Endodermal cell (in vitro differentiated cells): Measurements from ENCODE around the gene RBMS1. TPM values are rescaled to one million over a fixed set of nuclear protein-coding genes. Genes with fewer than 3 reads are reported as not detected.

Experiments
- DNase-seq: peaks from one replicate; pipeline ENCODE4 v3.0.0-alpha.2; 2017
- H3K27ac ChIP-seq: 2 replicates; pipeline ENCODE4 v1.5.1; 2013; ENCODE audit warnings: mild to moderate bottlenecking, low read depth, low read length, moderate library complexity
- H3K27me3 ChIP-seq: 2 replicates; pipeline ENCODE4 v1.6.1; 2013; ENCODE audit warnings: mild to moderate bottlenecking, low read length, moderate library complexity; ENCODE audit not compliant: insufficient read depth, control insufficient read depth, poor library complexity, severe bottlenecking
- H3K36me3 ChIP-seq: 2 replicates; pipeline ENCODE4 v1.7.0; 2013; ENCODE audit warnings: mild to moderate bottlenecking, low read length, moderate library complexity; ENCODE audit not compliant: control insufficient read depth, insufficient read depth
- H3K4me1 ChIP-seq: one replicate; pipeline ENCODE4 v1.7.0; 2013; ENCODE audit warnings: low read length; ENCODE audit not compliant: control insufficient read depth, insufficient read depth
- H3K4me3 ChIP-seq: 2 replicates; pipeline ENCODE4 v1.5.1; 2013; ENCODE audit warnings: mild to moderate bottlenecking, low read length, moderate library complexity
- H3K9ac ChIP-seq: 2 replicates; pipeline ENCODE4 v1.6.1; 2013; ENCODE audit warnings: mild to moderate bottlenecking, low read length, moderate library complexity; ENCODE audit not compliant: poor library complexity, severe bottlenecking; ENCODE audit errors: extremely low read depth
- H3K9me3 ChIP-seq: 2 replicates; pipeline ENCODE4 v1.6.1; 2013; ENCODE audit warnings: mild to moderate bottlenecking, low read length, moderate library complexity; ENCODE audit not compliant: control insufficient read depth
- H3K27ac Mint-ChIP-seq: 2 replicates; pipeline ENCODE4 v1.8.0; 2020; ENCODE audit warnings: mixed read lengths
- H3K27me3 Mint-ChIP-seq: 2 replicates; pipeline ENCODE4 v1.8.0; 2021; ENCODE audit warnings: mild to moderate bottlenecking, mixed read lengths; ENCODE audit not compliant: insufficient read depth
- H3K36me3 Mint-ChIP-seq: 2 replicates; pipeline ENCODE4 v1.8.0; 2020; ENCODE audit warnings: low read depth, mixed read lengths
- H3K4me1 Mint-ChIP-seq: 2 replicates; pipeline ENCODE4 v1.8.0; 2020; ENCODE audit warnings: mixed read lengths
- H3K4me3 Mint-ChIP-seq: 2 replicates; pipeline ENCODE4 v1.8.0; 2020; ENCODE audit warnings: mild to moderate bottlenecking, moderate library complexity, mixed read lengths
- H3K9me3 Mint-ChIP-seq: 2 replicates; pipeline ENCODE4 v1.8.0; 2020; ENCODE audit warnings: mild to moderate bottlenecking, mixed read lengths
- CTCF ChIP-seq: fragments of 200-600 bp; sonication (generic); conservative IDR thresholded peaks from 2 replicates; pipeline ENCODE4 v1.5.0; 2021; ENCODE audit warnings: antibody characterized with exemption, mild to moderate bottlenecking
- WGBS, 2 experiments: methylation state at CpG; one replicate each; pipeline versions ENCODE4 v1.1.5 to v1.1.7; 2013; ENCODE audit warnings: missing lambda C conversion rate in 2 of 2, mixed read lengths in 1 of 2; ENCODE audit not compliant: insufficient coverage in 1 of 2, insufficient read length in 1 of 2; 5-methylcytosine and 5-hydroxymethylcytosine counted together
- total RNA-seq, 2 donors: library from RNA; stranded (reverse); fragmentation: NEBNext Ultra II Directional in 1 of 2; extraction: Animal tissue kit (Norgen Biotek cat#: 25700) in 1 of 2; gene quantifications; 2 replicates in 1 of 2; 3 replicates in 1 of 2; pipeline ENCODE4 v1.2.1, GENCODE V29; 2021

RBMS1 gene
- total RNA-seq, 2 donors from 2014 or later = 90.7 to 124 TPM

- Histone ChIP-seq H3K27me3 (no peaks in the 10 kb centered on the region), H3K9ac (no peak overlapping the region), H3K4me3 (no peak overlapping the region), H3K9me3 (no peaks in the 10 kb centered on the region), H3K27ac (no peak overlapping the region), H3K4me1 (no peaks in the 10 kb centered on the region), H3K36me3 (peaks cover 85% of the 10 kb centered on the region)
- no peak overlapping the region for H3K4me3 Mint-ChIP-seq
- no peaks in the 10 kb centered on the region for H3K9me3 Mint-ChIP-seq
- 93 to 98% methylated on average over 3 of the region's 3 CpGs for WGBS, 2 experiments
- H3K4me1 Mint-ChIP-seq = peaks cover 2% of the 10 kb centered on the region
- DNase-seq = no peak
- H3K27ac Mint-ChIP-seq = peak overlapping the region; percentile 18
- peaks cover 69% of the 10 kb centered on the region for H3K36me3 Mint-ChIP-seq
- H3K27me3 Mint-ChIP-seq = no peaks in the 10 kb centered on the region
- TF ChIP-seq CTCF = no peak
These were observed 194.1 kb downstream of the RBMS1 start for GRCh38 chr2:160299540-160299939.

DNA sequence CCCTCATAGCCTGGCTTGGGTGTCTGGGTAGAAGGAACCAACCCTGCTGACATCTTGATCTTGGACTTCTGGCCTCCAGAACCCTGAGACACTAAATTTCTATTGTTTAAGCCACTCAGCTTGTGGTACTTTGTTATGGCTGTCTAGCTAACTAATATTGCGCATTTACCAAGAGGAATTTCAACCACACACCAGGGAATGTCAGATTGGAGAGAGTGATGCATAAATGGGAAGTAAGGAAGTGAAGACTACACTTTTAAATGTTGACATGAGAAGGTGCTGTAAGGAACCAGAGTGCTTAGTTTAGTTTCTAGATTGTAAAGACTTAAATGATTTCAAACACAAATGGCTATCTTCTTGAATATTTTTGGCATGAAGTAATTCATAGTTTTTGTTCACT lies 194.6 kb downstream of the RBMS1 start:
- no peak for TF ChIP-seq CTCF
- H3K4me1 Mint-ChIP-seq = peaks cover 2% of the 10 kb centered on the region

DNA sequence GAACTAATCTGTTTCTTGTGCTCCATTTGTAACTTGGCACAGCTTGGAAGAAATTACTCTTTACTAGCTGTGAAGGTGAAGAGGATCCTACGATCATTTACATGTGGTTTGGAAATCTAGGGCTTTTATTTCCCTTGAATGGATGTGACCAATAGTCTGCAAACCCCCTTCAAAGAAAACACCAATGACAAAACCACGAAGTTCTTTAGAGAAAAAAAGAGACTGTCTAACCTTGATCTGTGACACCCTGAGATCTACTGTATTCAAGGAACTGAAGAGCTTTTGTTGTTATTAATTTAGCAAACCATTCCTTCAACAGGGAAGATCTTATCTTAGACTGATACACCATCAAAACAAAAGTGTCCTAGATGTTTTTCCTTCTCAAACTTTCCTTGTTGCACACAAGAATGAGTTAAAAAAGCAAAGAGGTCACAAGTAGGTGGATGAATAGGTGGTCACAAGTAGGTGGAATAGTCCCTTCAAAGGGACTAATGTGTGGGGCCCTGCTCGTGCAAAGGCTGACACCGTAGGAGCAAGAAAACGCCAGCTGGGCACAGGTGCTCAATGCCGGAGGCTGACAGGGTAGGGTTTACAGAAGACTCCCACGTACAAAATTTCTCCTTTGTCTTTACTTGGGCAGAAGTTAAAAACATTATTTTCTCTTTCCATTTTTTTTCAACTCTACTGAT lies 197.9 kb downstream of the RBMS1 start:
- H3K27ac Mint-ChIP-seq = peak overlapping the region; percentile 23
- no peak overlapping the region for H3K27ac ChIP-seq
- peaks cover 2% of the 10 kb centered on the region for H3K4me1 Mint-ChIP-seq
- H3K36me3 ChIP-seq = peaks cover 61% of the 10 kb centered on the region
- TF ChIP-seq CTCF = no peak
- no peaks in the 10 kb centered on the region for H3K9me3 Mint-ChIP-seq
- peaks cover 68% of the 10 kb centered on the region for H3K36me3 Mint-ChIP-seq
- H3K27me3 Mint-ChIP-seq = no peaks in the 10 kb centered on the region
- H3K4me3 Mint-ChIP-seq = no peak overlapping the region
- WGBS, 2 experiments = 87 to 88% methylated on average over 4 to 7 of the region's 7 CpGs
- DNase-seq = no peak
- H3K9ac ChIP-seq = no peak overlapping the region
- no peaks in the 10 kb centered on the region for H3K9me3 ChIP-seq
- no peaks in the 10 kb centered on the region for H3K27me3 ChIP-seq
- H3K4me1 ChIP-seq = no peaks in the 10 kb centered on the region
- no peak overlapping the region for H3K4me3 ChIP-seq

More for the DNA sequence above, 194.6 kb downstream of the RBMS1 start:
- Mint-ChIP-seq H3K9me3 (no peaks in the 10 kb centered on the region), H3K27ac (no peak overlapping the region), H3K36me3 (peaks cover 71% of the 10 kb centered on the region), H3K27me3 (no peaks in the 10 kb centered on the region), H3K4me3 (no peak overlapping the region)
- Histone ChIP-seq H3K9ac (no peak overlapping the region), H3K4me3 (no peak overlapping the region), H3K4me1 (no peaks in the 10 kb centered on the region), H3K27me3 (no peaks in the 10 kb centered on the region), H3K36me3 (peaks cover 86% of the 10 kb centered on the region), H3K27ac (no peak overlapping the region), H3K9me3 (no peaks in the 10 kb centered on the region)
- no peak for DNase-seq
- WGBS, 2 experiments = 100% methylated on average over 1 of the region's 1 CpG
